ENCODE results near the gene LHPP.

DNA sequence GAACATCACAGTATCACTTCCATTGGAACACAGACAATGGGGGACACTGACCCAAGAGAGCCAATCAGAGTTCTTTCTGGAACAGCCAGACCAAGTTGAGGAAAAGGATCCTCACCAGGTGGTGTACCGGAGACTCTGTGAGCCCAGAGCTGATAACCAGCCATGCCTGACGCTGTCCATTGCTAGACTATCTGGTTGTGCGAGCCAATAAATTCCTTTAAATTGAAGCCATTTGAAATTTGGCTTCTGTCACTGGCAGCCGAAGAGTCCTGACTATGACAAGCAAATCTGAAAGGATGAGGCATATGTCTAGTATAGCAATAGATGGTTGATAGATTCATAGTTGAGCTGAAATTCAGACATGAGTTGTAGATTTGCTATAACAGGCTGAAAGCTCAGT is 3.1 kb upstream of the LHPP start:
- TF ChIP-seq, protein P1, sequence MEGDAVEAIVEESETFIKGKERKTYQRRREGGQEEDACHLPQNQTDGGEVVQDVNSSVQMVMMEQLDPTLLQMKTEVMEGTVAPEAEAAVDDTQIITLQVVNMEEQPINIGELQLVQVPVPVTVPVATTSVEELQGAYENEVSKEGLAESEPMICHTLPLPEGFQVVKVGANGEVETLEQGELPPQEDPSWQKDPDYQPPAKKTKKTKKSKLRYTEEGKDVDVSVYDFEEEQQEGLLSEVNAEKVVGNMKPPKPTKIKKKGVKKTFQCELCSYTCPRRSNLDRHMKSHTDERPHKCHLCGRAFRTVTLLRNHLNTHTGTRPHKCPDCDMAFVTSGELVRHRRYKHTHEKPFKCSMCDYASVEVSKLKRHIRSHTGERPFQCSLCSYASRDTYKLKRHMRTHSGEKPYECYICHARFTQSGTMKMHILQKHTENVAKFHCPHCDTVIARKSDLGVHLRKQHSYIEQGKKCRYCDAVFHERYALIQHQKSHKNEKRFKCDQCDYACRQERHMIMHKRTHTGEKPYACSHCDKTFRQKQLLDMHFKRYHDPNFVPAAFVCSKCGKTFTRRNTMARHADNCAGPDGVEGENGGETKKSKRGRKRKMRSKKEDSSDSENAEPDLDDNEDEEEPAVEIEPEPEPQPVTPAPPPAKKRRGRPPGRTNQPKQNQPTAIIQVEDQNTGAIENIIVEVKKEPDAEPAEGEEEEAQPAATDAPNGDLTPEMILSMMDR (conservative IDR thresholded peaks at IDR 0.05), result no peak
- no peak for TF ChIP-seq ZFX (IDR thresholded peaks at IDR 0.05)
